Spleen (tissue), 11 donors: Measurements from ENCODE around the gene TMPRSS4. TPM values are rescaled to one million over a fixed set of nuclear protein-coding genes. Genes with fewer than 3 reads are reported as not detected.

Experiments
- DNase-seq: peaks from one replicate; pipeline ENCODE4 v3.0.0-alpha.2; 2020
- H3K27ac ChIP-seq, 8 donors: fragments of 200-600 bp; sonication (generic) in 7 of 8; 1 replicate in 4 of 8; 2 replicates in 4 of 8; pipeline versions ENCODE4 v1.5.0 to v1.8.0; 2016 to 2021; ENCODE audit warnings: inconsistent platforms in 4 of 8, mild to moderate bottlenecking in 4 of 8, moderate library complexity in 1 of 8
- H3K27me3 ChIP-seq, 7 donors: fragments of 200-600 bp; sonication (generic) in 6 of 7; replicated peaks in 1 of 7; 1 replicate in 4 of 7; 2 replicates in 3 of 7; pipeline versions ENCODE4 v1.5.0 to v1.8.0; 2016 to 2021; ENCODE audit warnings: inconsistent platforms in 3 of 7, mild to moderate bottlenecking in 1 of 7
- H3K36me3 ChIP-seq, 6 donors: fragments of 200-600 bp; sonication (generic) in 5 of 6; 1 replicate in 4 of 6; 2 replicates in 2 of 6; pipeline versions ENCODE4 v1.5.0 to v1.8.0; 2016 to 2021; ENCODE audit warnings: inconsistent platforms in 2 of 6
- H3K4me1 ChIP-seq, 6 donors: fragments of 200-600 bp; sonication (generic) in 5 of 6; 1 replicate in 3 of 6; 2 replicates in 3 of 6; pipeline versions ENCODE4 v1.5.0 to v1.8.0; 2016 to 2021; ENCODE audit warnings: inconsistent platforms in 3 of 6
- H3K4me3 ChIP-seq, 8 donors: fragments of 200-600 bp; sonication (generic) in 7 of 8; 1 replicate in 4 of 8; 2 replicates in 4 of 8; pipeline versions ENCODE4 v1.5.0 to v1.8.0; 2016 to 2021; ENCODE audit warnings: inconsistent platforms in 4 of 8, mild to moderate bottlenecking in 4 of 8, moderate library complexity in 2 of 8
- H3K9me3 ChIP-seq, 8 donors: fragments of 200-600 bp; sonication (generic) in 7 of 8; 1 replicate in 4 of 8; 2 replicates in 4 of 8; pipeline versions ENCODE4 v1.5.0 to v1.8.0; 2016 to 2021; ENCODE audit warnings: inconsistent platforms in 4 of 8
- CTCF ChIP-seq, 11 experiments: fragments of 200-600 bp in 7 of 11; fragments of 450-650 bp in 4 of 11; sonication (generic) in 4 of 11; IDR thresholded peaks in 8 of 11; conservative IDR thresholded peaks in 3 of 11; 1 replicate in 7 of 11; 2 replicates in 4 of 11; pipeline versions ENCODE4 v1.4.0 to v1.8.0; 2016 to 2021; ENCODE audit warnings: antibody characterized with exemption in 11 of 11, inconsistent platforms in 4 of 11, mild to moderate bottlenecking in 1 of 11
- POLR2A ChIP-seq, 3 donors: fragments of 450-650 bp; IDR thresholded peaks; one replicate each; pipeline ENCODE4 v1.5.1; 2017; ENCODE audit warnings: antibody characterized with exemption in 3 of 3, mild to moderate bottlenecking in 1 of 3
- POLR2AphosphoS5 ChIP-seq, 3 donors: sonication (generic); formaldehyde crosslinking; IDR thresholded peaks; one replicate each; pipeline ENCODE4 v1.5.1; 2017; ENCODE audit warnings: antibody characterized with exemption in 3 of 3
- WGBS, 5 donors: extraction: QIAGEN DNeasy Blood & Tissue Kit in 3 of 5; methylation state at CpG; one replicate each; pipeline versions ENCODE4 v1.1.5 to v1.1.7; 2013 to 2018; 5-methylcytosine and 5-hydroxymethylcytosine counted together
- intact Hi-C: fragments of 100-400 bp; cut with DNase I; formaldehyde crosslinking; loops from one replicate; pipeline ENCODE4 v1.15.0; 2023; ENCODE audit warnings: low total_unique reads
- polyA plus RNA-seq, 3 donors: library from polyadenylated mRNA; stranded (reverse); fragments of 200-250 nt; gene quantifications; one replicate each; pipeline ENCODE4 v1.2.1, GENCODE V29; 2013
- total RNA-seq, 7 donors: library from RNA; depleted of rRNA in 3 of 7; stranded (reverse); fragments of >200 nt in 3 of 7; fragmentation: NEBNext Ultra II Directional in 4 of 7; extraction: Animal tissue kit (Norgen Biotek cat#: 25700) in 4 of 7; gene quantifications; one replicate each; pipeline versions ENCODE4 v1.1.0 to v1.2.1, GENCODE V29; 2016 to 2021
- donor health status: healthy with polysubstance abuse.
- donor health status: DM: no; HTN: no; CAD: no; lungs with moderate emphysema.
- donor health status: DM: no; HTN: no; CAD: no.
- donor health status: Bipolar disorder and iron deficiency.
- donor health status: healthy.
- donor health status: DM: no; HTN: no; CAD: no.
- donor health status: DM: yes; HTN: yes; CAD: no.

TMPRSS4 gene
- total and polyA plus RNA-seq, 10 donors = 0.09 to 1.4 (median 0.85) TPM; not detected in 3

GRCh38 chr11:118042141-118042540 is 34.7 kb upstream of the TMPRSS4 start:
- intact Hi-C loops = no loop called here
- H3K4me3 ChIP-seq = no peak overlapping the region
- no peak for DNase-seq
- no peaks in the 10 kb centered on the region for H3K9me3 ChIP-seq
- H3K4me1 ChIP-seq = peaks cover 0 to 23% (median 4%) of the 10 kb centered on the region in 6 donors
- H3K27me3 ChIP-seq = no peaks in the 10 kb centered on the region
- TF ChIP-seq CTCF (IDR thresholded peaks at IDR 0.05 in 8 of 11, conservative IDR thresholded peaks at IDR 0.05 in 3 of 11) (no peak), POLR2A (IDR thresholded peaks at IDR 0.05) (no peak), POLR2AphosphoS5 (IDR thresholded peaks at IDR 0.05) (no peak)
- 66 to 82% (median 73%) methylated on average over 1 of the region's 1 CpG for WGBS, 5 donors
- no peaks in the 10 kb centered on the region for H3K36me3 ChIP-seq
- H3K27ac ChIP-seq = no peak overlapping the region

GRCh38 chr11:118042796-118043195 is 34.1 kb upstream of the TMPRSS4 start:
- intact Hi-C loops = no loop called here
- no peak overlapping the region for H3K27ac ChIP-seq
- no peaks in the 10 kb centered on the region for H3K36me3 ChIP-seq
- 72 to 77% (median 74%) methylated on average over 4 of the region's 4 CpGs for WGBS, 5 donors
- H3K4me1 ChIP-seq = peaks cover 0 to 24% (median 6%) of the 10 kb centered on the region in 6 donors
- no peaks in the 10 kb centered on the region for H3K27me3 ChIP-seq
- no peaks in the 10 kb centered on the region for H3K9me3 ChIP-seq
- H3K4me3 ChIP-seq = no peak overlapping the region
- no peak for TF ChIP-seq CTCF (IDR thresholded peaks at IDR 0.05 in 8 of 11, conservative IDR thresholded peaks at IDR 0.05 in 3 of 11)
- TF ChIP-seq POLR2A (IDR thresholded peaks at IDR 0.05) = no peak
- TF ChIP-seq POLR2AphosphoS5 (IDR thresholded peaks at IDR 0.05) = no peak
- no peak for DNase-seq

GRCh38 chr11:118045191-118045590 is 31.7 kb upstream of the TMPRSS4 start:
- Histone ChIP-seq H3K4me3 (no peak overlapping the region), H3K27me3 (no peaks in the 10 kb centered on the region), H3K4me1 (peaks cover 0 to 36% (median 10%) of the 10 kb centered on the region in 6 donors), H3K27ac (peak overlapping the region in 1 of 8 donors; percentile 56), H3K9me3 (no peaks in the 10 kb centered on the region), H3K36me3 (no peaks in the 10 kb centered on the region)
- no peak for DNase-seq
- intact Hi-C loops = loop anchor here (5.0 kb wide), 1 partner anchor 93 kb away; no protein-coding TSS in a partner anchor
- WGBS, 5 donors = 68 to 84% (median 82%) methylated on average over 2 of the region's 2 CpGs
- no peak for TF ChIP-seq CTCF (IDR thresholded peaks at IDR 0.05 in 8 of 11, conservative IDR thresholded peaks at IDR 0.05 in 3 of 11)

GRCh38 chr11:118046051-118046963 is 30.6 kb upstream of the TMPRSS4 start:
- TF ChIP-seq POLR2AphosphoS5 (IDR thresholded peaks at IDR 0.05) = no peak
- no peak for TF ChIP-seq CTCF (IDR thresholded peaks at IDR 0.05 in 8 of 11, conservative IDR thresholded peaks at IDR 0.05 in 3 of 11)
- no peak for TF ChIP-seq POLR2A (IDR thresholded peaks at IDR 0.05)
- intact Hi-C loops = loop anchor here (5.0 kb wide), 1 partner anchor 94 kb away; no protein-coding TSS in a partner anchor
- Histone ChIP-seq H3K27me3 (no peaks in the 10 kb centered on the region), H3K9me3 (no peaks in the 10 kb centered on the region), H3K36me3 (no peaks in the 10 kb centered on the region), H3K4me3 (no peak overlapping the region), H3K27ac (peak overlapping the region in 5 of 8 donors; percentile 28 to 56 (median 38)), H3K4me1 (peaks cover 0 to 48% (median 20%) of the 10 kb centered on the region in 6 donors)
- 49 to 67% (median 58%) methylated on average over 5 of the region's 5 CpGs for WGBS, 5 donors
- no peak for DNase-seq
